ENCODE results near the gene ADCK2.
"Not testable (repeated sequence)": the region's sequence is repeated elsewhere in the genome, so short reads cannot be mapped to it uniquely, and the experiment has no call there.

Gene ADCK2

GRCh38 chr7:140637400-140637799 is 35.3 kb upstream of the ADCK2 start:
- H3K27me3 ChIP-seq (ENCODE audit: control insufficient read depth in 1 of 2, insufficient read depth in 2 of 2, low read length in 2 of 2) = peaks cover 28 to 34% of the 10 kb centered on the region in 2 donors
- no peak overlapping the region for H3K27ac ChIP-seq (ENCODE audit: low read depth, low read length)
- H3K9me3 ChIP-seq (ENCODE audit: control insufficient read depth in 1 of 2, low read length in 2 of 2) = no peaks in the 10 kb centered on the region
- H3K36me3 ChIP-seq (ENCODE audit: control insufficient read depth in 1 of 2, insufficient read depth in 2 of 2, low read length in 2 of 2) = no peaks in the 10 kb centered on the region
- H3K9ac ChIP-seq (ENCODE audit: low read depth in 1 of 2, low read length in 2 of 2) = no peak overlapping the region
- no peak overlapping the region for H3K4me3 ChIP-seq (ENCODE audit: low read depth in 1 of 2, low read length in 2 of 2)
- peaks cover 3 to 8% of the 10 kb centered on the region in 2 donors for H3K4me1 ChIP-seq (ENCODE audit: control insufficient read depth in 1 of 2, insufficient read depth in 2 of 2, low read length in 2 of 2)

GRCh38 chr7:140638173-140638791 is 34.5 kb upstream of the ADCK2 start:
- peaks cover 28 to 34% of the 10 kb centered on the region in 2 donors for H3K27me3 ChIP-seq (ENCODE audit: control insufficient read depth in 1 of 2, insufficient read depth in 2 of 2, low read length in 2 of 2)
- H3K9ac ChIP-seq (ENCODE audit: low read depth in 1 of 2, low read length in 2 of 2) = no peak overlapping the region
- H3K36me3 ChIP-seq (ENCODE audit: control insufficient read depth in 1 of 2, insufficient read depth in 2 of 2, low read length in 2 of 2) = no peaks in the 10 kb centered on the region
- no peaks in the 10 kb centered on the region for H3K9me3 ChIP-seq (ENCODE audit: control insufficient read depth in 1 of 2, low read length in 2 of 2)
- no peak overlapping the region for H3K4me3 ChIP-seq (ENCODE audit: low read depth in 1 of 2, low read length in 2 of 2)
- H3K4me1 ChIP-seq (ENCODE audit: control insufficient read depth in 1 of 2, insufficient read depth in 2 of 2, low read length in 2 of 2) = peaks cover 3 to 8% of the 10 kb centered on the region in 2 donors
- no peak overlapping the region for H3K27ac ChIP-seq (ENCODE audit: low read depth, low read length)

- H3K27ac ChIP-seq (ENCODE audit: low read depth, low read length) = peak overlapping the region; percentile 63
These were observed 33.2 kb upstream of the ADCK2 start for GRCh38 chr7:140639366-140640053.

GRCh38 chr7:140640060-140640637 is 32.6 kb upstream of the ADCK2 start:
- peak overlapping the region; percentile 63 for H3K27ac ChIP-seq (ENCODE audit: low read depth, low read length)
- no peaks in the 10 kb centered on the region for H3K9me3 ChIP-seq (ENCODE audit: control insufficient read depth in 1 of 2, low read length in 2 of 2)
- H3K9ac ChIP-seq (ENCODE audit: low read depth in 1 of 2, low read length in 2 of 2) = peak overlapping the region in 1 of 2 donors; percentile 12
- H3K4me1 ChIP-seq (ENCODE audit: control insufficient read depth in 1 of 2, insufficient read depth in 2 of 2, low read length in 2 of 2) = peaks cover 3 to 8% of the 10 kb centered on the region in 2 donors
- peak overlapping the region; percentile 62 to 70 for H3K4me3 ChIP-seq (ENCODE audit: low read depth in 1 of 2, low read length in 2 of 2)
- H3K27me3 ChIP-seq (ENCODE audit: control insufficient read depth in 1 of 2, insufficient read depth in 2 of 2, low read length in 2 of 2) = peaks cover 28 to 34% of the 10 kb centered on the region in 2 donors
- H3K36me3 ChIP-seq (ENCODE audit: control insufficient read depth in 1 of 2, insufficient read depth in 2 of 2, low read length in 2 of 2) = no peaks in the 10 kb centered on the region

More at GRCh38 chr7:140639366-140640053, 33.2 kb upstream of the ADCK2 start:
- Histone ChIP-seq H3K4me1 (ENCODE audit: control insufficient read depth in 1 of 2, insufficient read depth in 2 of 2, low read length in 2 of 2) (peaks cover 3 to 8% of the 10 kb centered on the region in 2 donors), H3K9me3 (ENCODE audit: control insufficient read depth in 1 of 2, low read length in 2 of 2) (no peaks in the 10 kb centered on the region), H3K4me3 (ENCODE audit: low read depth in 1 of 2, low read length in 2 of 2) (peak overlapping the region; percentile 62 to 70), H3K36me3 (ENCODE audit: control insufficient read depth in 1 of 2, insufficient read depth in 2 of 2, low read length in 2 of 2) (no peaks in the 10 kb centered on the region), H3K9ac (ENCODE audit: low read depth in 1 of 2, low read length in 2 of 2) (peak overlapping the region in 1 of 2 donors; percentile 12), H3K27me3 (ENCODE audit: control insufficient read depth in 1 of 2, insufficient read depth in 2 of 2, low read length in 2 of 2) (peaks cover 28 to 34% of the 10 kb centered on the region in 2 donors)

GRCh38 chr7:140640727-140641523 is 31.8 kb upstream of the ADCK2 start, which contains the start of gene DENND2A:
DENND2A (minus strand) TSS chr7:140640813; CDS start chr7:140602397, 38,416 bp downstream.
- peaks cover 3 to 8% of the 10 kb centered on the region in 2 donors for H3K4me1 ChIP-seq (ENCODE audit: control insufficient read depth in 1 of 2, insufficient read depth in 2 of 2, low read length in 2 of 2)
- peaks cover 28 to 34% of the 10 kb centered on the region in 2 donors for H3K27me3 ChIP-seq (ENCODE audit: control insufficient read depth in 1 of 2, insufficient read depth in 2 of 2, low read length in 2 of 2)
- peak within 1 kb of the TSS; percentile 63 for H3K27ac ChIP-seq (ENCODE audit: low read depth, low read length)
- H3K36me3 ChIP-seq (ENCODE audit: control insufficient read depth in 1 of 2, insufficient read depth in 2 of 2, low read length in 2 of 2) = no peaks in the 10 kb centered on the region
- no peaks in the 10 kb centered on the region for H3K9me3 ChIP-seq (ENCODE audit: control insufficient read depth in 1 of 2, low read length in 2 of 2)
- peak within 1 kb of the TSS; percentile 62 to 70 for H3K4me3 ChIP-seq (ENCODE audit: low read depth in 1 of 2, low read length in 2 of 2)
- peak within 1 kb of the TSS in 1 of 2 donors; percentile 12 for H3K9ac ChIP-seq (ENCODE audit: low read depth in 1 of 2, low read length in 2 of 2)

- peaks cover 28 to 34% of the 10 kb centered on the region in 2 donors for H3K27me3 ChIP-seq (ENCODE audit: control insufficient read depth in 1 of 2, insufficient read depth in 2 of 2, low read length in 2 of 2)
- peak overlapping the region; percentile 13 to 51 for H3K4me3 ChIP-seq (ENCODE audit: low read depth in 1 of 2, low read length in 2 of 2)
- H3K4me1 ChIP-seq (ENCODE audit: control insufficient read depth in 1 of 2, insufficient read depth in 2 of 2, low read length in 2 of 2) = peaks cover 3 to 8% of the 10 kb centered on the region in 2 donors
- H3K27ac ChIP-seq (ENCODE audit: low read depth, low read length) = peak overlapping the region; percentile 41
- H3K9ac ChIP-seq (ENCODE audit: low read depth in 1 of 2, low read length in 2 of 2) = no peak overlapping the region
- H3K36me3 ChIP-seq (ENCODE audit: control insufficient read depth in 1 of 2, insufficient read depth in 2 of 2, low read length in 2 of 2) = no peaks in the 10 kb centered on the region
- no peaks in the 10 kb centered on the region for H3K9me3 ChIP-seq (ENCODE audit: control insufficient read depth in 1 of 2, low read length in 2 of 2)
These were observed 31.1 kb upstream of the ADCK2 start for GRCh38 chr7:140641524-140642195.

- Histone ChIP-seq H3K4me3 (ENCODE audit: low read depth in 1 of 2, low read length in 2 of 2) (no peak overlapping the region), H3K27me3 (ENCODE audit: control insufficient read depth in 1 of 2, insufficient read depth in 2 of 2, low read length in 2 of 2) (peaks cover 19 to 24% of the 10 kb centered on the region in 2 donors), H3K36me3 (ENCODE audit: control insufficient read depth in 1 of 2, insufficient read depth in 2 of 2, low read length in 2 of 2) (no peaks in the 10 kb centered on the region), H3K9me3 (ENCODE audit: control insufficient read depth in 1 of 2, low read length in 2 of 2) (no peaks in the 10 kb centered on the region), H3K27ac (ENCODE audit: low read depth, low read length) (no peak overlapping the region), H3K9ac (ENCODE audit: low read depth in 1 of 2, low read length in 2 of 2) (no peak overlapping the region), H3K4me1 (ENCODE audit: control insufficient read depth in 1 of 2, insufficient read depth in 2 of 2, low read length in 2 of 2) (peaks cover 3 to 4% of the 10 kb centered on the region in 2 donors)
These were observed 29.3 kb upstream of the ADCK2 start for GRCh38 chr7:140643416-140643815.

- not testable (repeated sequence) for H3K27ac ChIP-seq (ENCODE audit: low read depth, low read length); H3K9ac ChIP-seq (ENCODE audit: low read depth in 1 of 2, low read length in 2 of 2); H3K9me3 ChIP-seq (ENCODE audit: control insufficient read depth in 1 of 2, low read length in 2 of 2); H3K36me3 ChIP-seq (ENCODE audit: control insufficient read depth in 1 of 2, insufficient read depth in 2 of 2, low read length in 2 of 2); H3K4me1 ChIP-seq (ENCODE audit: control insufficient read depth in 1 of 2, insufficient read depth in 2 of 2, low read length in 2 of 2); H3K4me3 ChIP-seq (ENCODE audit: low read depth in 1 of 2, low read length in 2 of 2)
- H3K27me3 ChIP-seq (ENCODE audit: control insufficient read depth in 1 of 2, insufficient read depth in 2 of 2, low read length in 2 of 2) = peaks cover 10 to 14% of the 10 kb centered on the region in 2 donors
These were observed 28.0 kb upstream of the ADCK2 start for GRCh38 chr7:140644761-140645160.

- no peaks in the 10 kb centered on the region for H3K9me3 ChIP-seq (ENCODE audit: control insufficient read depth in 1 of 2, low read length in 2 of 2)
- peaks cover 6 to 10% of the 10 kb centered on the region in 2 donors for H3K27me3 ChIP-seq (ENCODE audit: control insufficient read depth in 1 of 2, insufficient read depth in 2 of 2, low read length in 2 of 2)
- no peak overlapping the region for H3K27ac ChIP-seq (ENCODE audit: low read depth, low read length)
- no peak overlapping the region for H3K9ac ChIP-seq (ENCODE audit: low read depth in 1 of 2, low read length in 2 of 2)
- no peaks in the 10 kb centered on the region for H3K4me1 ChIP-seq (ENCODE audit: control insufficient read depth in 1 of 2, insufficient read depth in 2 of 2, low read length in 2 of 2)
- H3K4me3 ChIP-seq (ENCODE audit: low read depth in 1 of 2, low read length in 2 of 2) = no peak overlapping the region
- H3K36me3 ChIP-seq (ENCODE audit: control insufficient read depth in 1 of 2, insufficient read depth in 2 of 2, low read length in 2 of 2) = no peaks in the 10 kb centered on the region
These were observed 27.4 kb upstream of the ADCK2 start for GRCh38 chr7:140645166-140645900.
